Ecto neural progenitor cell (in vitro differentiated cells): ENCODE results near the gene DPEP1.

Source experiments
- DNase-seq: peaks from one replicate; pipeline ENCODE4 v3.0.0-alpha.2; 2018; ENCODE audit warnings: low spot score

Gene DPEP1

GRCh38 chr16:89599451-89599858, 14.0 kb upstream of the DPEP1 start:
- peak; percentile 74 for DNase-seq

- DNase-seq = no peak
Measured at GRCh38 chr16:89599902-89600301, 13.5 kb upstream of the DPEP1 start.

DNA sequence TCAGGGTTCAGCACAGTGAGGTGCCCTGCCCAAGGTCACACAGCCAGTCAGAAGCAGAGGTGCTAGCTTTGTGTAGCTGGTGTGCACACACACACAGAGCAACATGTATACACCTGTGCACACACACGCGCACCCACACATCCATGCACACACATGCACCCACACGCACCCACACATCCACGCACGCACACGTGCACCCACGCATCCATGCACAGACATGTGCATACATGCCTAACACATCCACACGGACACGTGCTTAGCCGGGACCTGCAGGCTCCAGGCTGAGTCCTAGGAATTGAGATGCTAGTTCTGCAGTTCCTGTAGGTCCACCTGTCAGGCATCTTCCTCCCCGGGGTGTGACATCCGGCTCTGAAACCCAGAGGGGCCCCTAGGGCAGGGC, 13.0 kb upstream of the DPEP1 start:
- DNase-seq = no peak

GRCh38 chr16:89600956-89601355, 12.5 kb upstream of the DPEP1 start:
- DNase-seq = no peak

- DNase-seq = no peak
Measured at GRCh38 chr16:89601906-89602272, 11.6 kb upstream of the DPEP1 start.

GRCh38 chr16:89602273-89602951, 11.0 kb upstream of the DPEP1 start:
- DNase-seq = peak; percentile 89

- DNase-seq = no peak
Measured at GRCh38 chr16:89602952-89603590, 10.4 kb upstream of the DPEP1 start.

DNA sequence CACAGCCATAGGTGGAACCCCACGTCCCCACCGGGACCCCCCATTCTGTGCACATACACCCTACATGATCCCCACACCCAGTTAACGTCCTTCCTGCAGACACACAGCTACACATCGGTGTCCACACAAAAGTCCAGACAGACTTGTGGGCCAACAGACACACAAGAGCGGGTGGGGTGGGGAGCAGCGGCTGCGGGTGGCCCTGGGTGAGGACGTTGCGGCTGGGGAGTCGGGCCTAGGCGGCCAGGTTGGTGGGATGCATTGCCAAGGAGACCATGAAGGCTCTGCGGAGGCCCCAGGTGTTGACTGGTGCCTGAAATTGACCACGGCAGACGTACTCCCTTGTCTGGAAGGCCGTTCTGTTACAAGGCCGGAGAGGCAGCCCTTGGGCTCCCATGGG, 8.7 kb upstream of the DPEP1 start:
- DNase-seq = no peak

DNA sequence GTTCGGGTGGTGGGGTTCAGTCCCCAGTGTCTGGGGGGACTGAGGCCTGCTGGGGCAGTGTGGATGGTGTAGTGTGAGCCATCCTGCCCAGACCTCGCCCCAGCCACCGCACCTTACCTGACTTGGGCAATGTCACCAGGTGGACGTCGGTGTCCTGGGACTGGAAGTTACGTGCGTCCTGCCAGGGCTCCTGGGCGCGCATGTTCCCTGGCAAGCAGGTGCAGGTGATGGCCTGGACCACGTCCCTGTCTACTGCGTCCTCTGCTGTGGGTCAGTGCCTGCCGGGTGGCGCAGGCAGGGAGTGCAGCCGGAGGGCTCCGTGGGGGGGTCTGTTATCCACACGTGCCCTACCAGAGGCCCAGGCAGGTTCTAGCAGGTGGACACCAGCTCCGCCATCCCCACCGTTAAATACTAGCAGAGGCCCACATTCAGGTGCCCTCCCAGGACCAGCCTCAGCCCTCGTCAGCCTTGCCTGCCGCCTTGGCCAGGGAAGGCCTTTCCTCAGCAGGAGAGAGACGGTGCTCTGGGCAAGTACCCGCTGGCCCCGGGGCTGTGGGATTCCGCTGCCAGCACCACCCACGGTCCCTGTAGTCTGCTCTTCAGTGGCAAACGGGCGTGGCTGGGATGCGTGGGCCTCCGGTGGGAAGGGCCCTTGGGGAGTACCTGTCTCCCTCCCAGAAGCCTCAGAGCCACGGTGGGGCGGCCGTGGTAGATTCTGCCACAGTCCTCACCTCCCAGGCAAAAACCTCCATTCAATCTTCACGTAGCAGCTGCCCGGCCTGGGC, 8.1 kb upstream of the DPEP1 start:
- no peak for DNase-seq

GRCh38 chr16:89606006-89606405, 7.4 kb upstream of the DPEP1 start:
- DNase-seq = no peak

DNA sequence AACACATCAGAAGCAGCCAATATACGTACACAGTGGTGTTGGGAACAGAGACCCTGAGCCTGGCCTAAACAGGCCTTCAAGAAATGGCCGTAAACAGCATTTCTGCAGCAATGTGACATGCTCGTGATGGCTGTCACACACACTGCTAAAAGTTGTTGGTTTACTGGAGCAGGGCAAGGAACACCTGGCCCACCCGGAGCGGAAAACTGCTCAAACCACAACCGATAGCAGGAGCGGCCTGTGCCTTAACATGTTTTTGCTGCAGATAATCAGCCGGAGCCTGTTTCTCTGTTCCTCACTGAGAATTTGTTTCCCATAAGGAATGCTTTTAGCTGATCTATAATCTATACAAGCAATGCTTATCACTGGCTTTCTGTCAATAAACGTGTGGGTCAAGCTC, 6.0 kb upstream of the DPEP1 start:
- no peak for DNase-seq

GRCh38 chr16:89607937-89608740, 5.3 kb upstream of the DPEP1 start:
- DNase-seq = no peak

DNA sequence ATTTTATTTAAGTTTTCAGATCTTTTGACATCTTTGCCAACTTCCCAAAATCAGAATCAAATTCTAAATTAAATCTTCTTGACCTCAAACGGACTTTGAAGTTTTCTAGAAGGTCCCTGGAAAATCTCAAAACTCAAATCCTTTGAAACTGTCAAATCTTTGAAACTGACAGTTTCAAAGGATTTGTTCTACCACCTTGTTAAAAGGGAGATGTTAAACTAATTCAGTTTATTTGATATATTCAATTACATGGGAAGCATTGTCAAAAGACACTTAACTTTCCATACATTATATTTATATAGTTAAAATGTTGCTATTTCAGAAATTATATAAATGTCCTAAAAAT, 3.4 kb upstream of the DPEP1 start:
- no peak for DNase-seq

- no peak for DNase-seq
Measured at GRCh38 chr16:89612415-89613166, 851 bp upstream of the DPEP1 start.

- no peak for DNase-seq
Measured at GRCh38 chr16:89613954-89614459, 565 bp downstream of the DPEP1 start.

DNA sequence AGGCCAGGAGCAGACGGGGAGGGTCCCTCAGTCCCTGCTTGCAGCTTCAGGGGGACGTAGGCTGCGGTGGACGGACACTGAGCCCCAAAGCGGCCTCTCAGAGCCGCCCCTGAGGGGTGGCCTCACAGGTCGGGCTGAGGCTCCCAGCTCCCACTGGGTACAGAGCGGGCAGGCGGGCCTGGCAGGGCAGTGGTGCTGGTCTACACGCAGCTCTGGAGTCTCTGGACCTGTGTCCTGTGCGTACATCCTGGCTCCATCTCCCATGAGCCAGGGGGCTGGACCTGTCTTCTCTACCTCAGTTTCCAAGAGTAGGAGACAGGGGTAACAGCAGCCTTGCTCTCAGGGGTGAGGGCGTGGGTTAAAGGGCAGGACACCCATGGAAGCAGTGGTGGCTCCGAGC, 1.7 kb downstream of the DPEP1 start:
- DNase-seq = no peak

DNA sequence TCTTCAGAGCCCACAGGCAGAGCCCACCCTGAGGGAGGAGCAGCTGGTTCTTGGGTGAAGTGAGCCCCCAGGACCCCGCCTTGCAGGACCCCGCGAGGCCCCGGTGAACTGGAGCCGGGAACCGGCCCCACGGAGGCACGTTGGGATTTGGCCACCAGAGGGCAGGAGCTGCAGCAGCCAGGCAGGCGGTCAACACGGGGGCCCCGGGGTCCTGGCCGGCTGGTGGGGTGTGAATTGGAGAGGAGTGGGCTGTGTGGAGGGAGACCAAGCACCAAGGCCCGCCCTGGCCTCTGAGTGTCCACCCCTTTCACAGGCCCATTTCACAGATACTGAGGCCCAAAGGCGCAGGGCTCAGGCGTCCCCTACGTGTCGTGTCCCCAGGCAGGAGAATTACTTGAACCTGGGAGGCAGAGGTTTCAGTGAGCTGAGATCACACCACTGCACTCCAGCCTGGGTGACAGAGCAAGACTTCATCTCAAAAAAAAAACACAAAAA, 2.2 kb downstream of the DPEP1 start:
- DNase-seq = peak; percentile 84

- DNase-seq = no peak
Measured at GRCh38 chr16:89616623-89617022, 3.2 kb downstream of the DPEP1 start.

DNA sequence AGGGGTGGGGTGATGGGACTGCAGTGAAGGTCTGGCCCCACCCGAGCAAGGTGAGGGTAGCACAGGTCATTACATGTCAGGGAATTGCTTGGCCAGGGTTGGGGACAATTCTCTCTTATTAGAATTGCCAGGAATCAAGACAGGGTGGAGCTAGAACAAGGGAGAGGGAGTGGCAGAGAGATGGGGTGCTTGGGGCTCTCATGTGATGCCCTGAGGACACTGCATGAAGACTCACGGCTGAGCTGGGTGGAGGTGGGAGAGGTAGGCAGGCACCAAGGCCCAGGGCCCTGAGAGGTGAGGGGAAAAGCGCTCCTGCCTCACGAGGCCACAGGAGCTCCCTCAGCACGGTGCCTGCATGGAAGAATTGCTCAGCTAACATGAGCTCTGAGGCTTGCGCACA, 3.6 kb downstream of the DPEP1 start:
- DNase-seq = no peak

DNA sequence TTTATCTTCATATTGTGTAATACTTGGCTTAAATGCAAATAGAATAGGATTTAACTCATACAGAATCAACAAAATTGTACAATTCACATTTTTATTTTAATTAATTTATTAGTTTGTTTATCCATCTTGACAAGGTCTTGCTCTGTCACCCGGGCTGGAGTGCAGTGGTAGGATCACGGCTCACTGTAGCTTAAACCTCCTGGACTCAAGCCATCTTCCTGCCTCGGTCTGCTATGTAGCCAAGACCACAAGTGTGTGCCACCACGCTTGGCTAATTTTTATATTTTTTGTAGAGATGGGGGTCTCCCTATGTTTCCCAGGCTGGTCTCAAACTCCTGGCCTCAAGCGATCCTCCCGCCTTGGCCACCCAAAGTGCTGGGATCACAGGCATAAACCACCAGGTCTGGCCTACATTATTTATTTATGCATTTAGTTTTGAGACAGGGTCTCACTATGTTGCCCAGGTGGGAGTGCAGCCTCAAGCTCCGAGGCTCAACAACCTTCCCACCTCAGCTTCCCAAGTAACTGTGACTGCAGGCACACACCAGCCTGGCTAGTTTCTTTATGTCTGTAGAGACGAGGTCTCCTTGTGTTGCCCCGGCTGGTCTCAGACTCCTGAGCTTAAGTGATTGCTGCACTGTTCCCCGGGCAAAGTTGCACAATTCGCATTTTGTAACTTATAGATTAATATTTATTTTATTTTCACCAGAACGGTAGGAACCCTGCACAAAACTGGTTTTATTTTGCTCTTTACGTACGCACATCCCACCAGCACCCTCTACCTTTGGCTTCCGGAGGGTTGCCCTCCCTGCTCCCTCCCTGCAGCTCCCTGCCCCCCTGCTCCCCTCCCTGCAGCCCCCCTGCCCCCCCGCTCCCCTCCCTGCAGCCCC, 4.9 kb downstream of the DPEP1 start:
- DNase-seq = no peak
